Measurements from ENCODE around the gene SASH3. TPM values are rescaled to one million over a fixed set of nuclear protein-coding genes. Genes with fewer than 3 reads are reported as not detected.

The SASH3 gene
- total and polyA plus RNA-seq, 2 experiments from 2014 or later: 0.13 TPM; not detected in 1

- Histone ChIP-seq H3K27ac (no peak overlapping the region), H3K4me1 (ENCODE audit: low read depth) (no peaks in the 10 kb centered on the region), H3K36me3 (no peaks in the 10 kb centered on the region), H3K9me3 (ENCODE audit: low read depth) (no peaks in the 10 kb centered on the region), H3K4me3 (no peak overlapping the region), H3K27me3 (no peaks in the 10 kb centered on the region)
- DNase-seq (ENCODE audit: low read depth in 1 of 2, low spot score in 1 of 2): no peak
- TF ChIP-seq, protein P1, sequence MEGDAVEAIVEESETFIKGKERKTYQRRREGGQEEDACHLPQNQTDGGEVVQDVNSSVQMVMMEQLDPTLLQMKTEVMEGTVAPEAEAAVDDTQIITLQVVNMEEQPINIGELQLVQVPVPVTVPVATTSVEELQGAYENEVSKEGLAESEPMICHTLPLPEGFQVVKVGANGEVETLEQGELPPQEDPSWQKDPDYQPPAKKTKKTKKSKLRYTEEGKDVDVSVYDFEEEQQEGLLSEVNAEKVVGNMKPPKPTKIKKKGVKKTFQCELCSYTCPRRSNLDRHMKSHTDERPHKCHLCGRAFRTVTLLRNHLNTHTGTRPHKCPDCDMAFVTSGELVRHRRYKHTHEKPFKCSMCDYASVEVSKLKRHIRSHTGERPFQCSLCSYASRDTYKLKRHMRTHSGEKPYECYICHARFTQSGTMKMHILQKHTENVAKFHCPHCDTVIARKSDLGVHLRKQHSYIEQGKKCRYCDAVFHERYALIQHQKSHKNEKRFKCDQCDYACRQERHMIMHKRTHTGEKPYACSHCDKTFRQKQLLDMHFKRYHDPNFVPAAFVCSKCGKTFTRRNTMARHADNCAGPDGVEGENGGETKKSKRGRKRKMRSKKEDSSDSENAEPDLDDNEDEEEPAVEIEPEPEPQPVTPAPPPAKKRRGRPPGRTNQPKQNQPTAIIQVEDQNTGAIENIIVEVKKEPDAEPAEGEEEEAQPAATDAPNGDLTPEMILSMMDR (IDR thresholded peaks at IDR 0.05; ENCODE audit: low read depth, low read length): no peak
These were observed 11.6 kb downstream of the SASH3 start for GRCh38 chrX:129791336-129791735.

DNA sequence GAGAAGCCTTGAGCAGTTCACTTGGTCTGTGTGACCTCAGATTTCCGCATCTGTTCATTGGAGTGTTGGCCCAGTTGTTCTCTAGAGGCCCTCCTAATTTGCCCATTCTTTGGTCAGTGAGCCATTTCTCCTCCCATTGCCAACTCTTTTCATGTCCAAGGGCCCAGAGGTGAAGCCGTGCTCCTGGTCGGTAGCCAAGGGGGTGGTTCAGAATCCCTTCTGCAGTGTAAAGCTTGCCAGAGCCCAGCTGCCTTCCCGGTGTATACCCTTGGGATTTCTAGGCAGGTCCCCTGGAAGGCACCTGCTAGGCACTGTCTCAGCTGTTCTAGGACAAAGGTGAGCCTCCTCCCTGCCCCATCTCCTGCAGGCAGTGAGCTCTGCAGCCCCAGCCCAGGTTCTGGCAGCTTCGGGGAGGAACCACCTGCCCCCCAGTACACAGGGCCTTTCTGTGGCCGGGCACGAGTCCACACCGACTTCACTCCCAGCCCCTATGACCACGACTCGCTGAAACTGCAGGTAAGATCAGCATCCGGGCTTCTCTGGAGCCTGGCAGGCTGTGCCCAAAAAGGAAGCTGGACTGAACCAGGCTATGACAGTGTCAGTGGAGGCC, 12.3 kb downstream of the SASH3 start:
- no peak for DNase-seq (ENCODE audit: low read depth in 1 of 2, low spot score in 1 of 2)
- Histone ChIP-seq H3K27ac (no peak overlapping the region), H3K4me3 (no peak overlapping the region), H3K9me3 (ENCODE audit: low read depth) (no peaks in the 10 kb centered on the region), H3K4me1 (ENCODE audit: low read depth) (no peaks in the 10 kb centered on the region), H3K27me3 (no peaks in the 10 kb centered on the region), H3K36me3 (no peaks in the 10 kb centered on the region)
- TF ChIP-seq, protein P1 (IDR thresholded peaks at IDR 0.05; ENCODE audit: low read depth, low read length): no peak

- H3K4me3 ChIP-seq: no peak overlapping the region
- no peak for DNase-seq (ENCODE audit: low read depth in 1 of 2, low spot score in 1 of 2)
- H3K27ac ChIP-seq: no peak overlapping the region
- no peaks in the 10 kb centered on the region for H3K27me3 ChIP-seq
- H3K4me1 ChIP-seq (ENCODE audit: low read depth): no peaks in the 10 kb centered on the region
- no peaks in the 10 kb centered on the region for H3K9me3 ChIP-seq (ENCODE audit: low read depth)
- TF ChIP-seq, protein P1 (IDR thresholded peaks at IDR 0.05; ENCODE audit: low read depth, low read length): no peak
- H3K36me3 ChIP-seq: no peaks in the 10 kb centered on the region
These were observed 13.0 kb downstream of the SASH3 start for GRCh38 chrX:129792586-129793291.

DNA sequence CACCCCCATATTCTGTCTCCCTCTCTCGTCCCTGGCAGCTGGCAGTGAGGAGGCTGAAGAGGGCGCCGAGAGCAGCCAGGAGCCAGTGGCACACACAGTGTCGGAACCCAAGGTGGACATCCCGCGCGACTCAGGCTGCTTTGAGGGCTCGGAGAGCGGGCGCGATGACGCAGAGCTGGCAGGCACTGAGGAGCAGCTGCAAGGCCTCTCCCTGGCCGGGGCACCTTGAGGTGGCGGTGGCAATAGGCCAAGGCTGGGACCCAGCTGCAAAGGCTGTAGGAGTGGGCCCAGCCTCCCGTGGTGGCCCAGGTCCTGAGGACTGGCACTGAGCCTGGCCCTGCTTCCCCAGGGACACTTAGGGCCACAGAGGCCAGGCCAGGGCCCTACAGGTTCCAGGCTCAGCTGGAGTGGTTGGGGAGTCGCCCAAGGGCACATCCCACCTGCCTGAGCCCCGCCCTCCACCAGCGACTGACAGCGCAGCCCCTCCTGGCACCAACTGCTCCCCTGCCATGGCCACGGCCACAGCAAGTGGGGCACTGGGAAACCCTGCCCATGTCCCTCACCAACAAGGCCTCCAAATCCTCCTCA, 13.9 kb downstream of the SASH3 start:
- no peak for DNase-seq (ENCODE audit: low read depth in 1 of 2, low spot score in 1 of 2)
- H3K36me3 ChIP-seq: no peaks in the 10 kb centered on the region

DNA sequence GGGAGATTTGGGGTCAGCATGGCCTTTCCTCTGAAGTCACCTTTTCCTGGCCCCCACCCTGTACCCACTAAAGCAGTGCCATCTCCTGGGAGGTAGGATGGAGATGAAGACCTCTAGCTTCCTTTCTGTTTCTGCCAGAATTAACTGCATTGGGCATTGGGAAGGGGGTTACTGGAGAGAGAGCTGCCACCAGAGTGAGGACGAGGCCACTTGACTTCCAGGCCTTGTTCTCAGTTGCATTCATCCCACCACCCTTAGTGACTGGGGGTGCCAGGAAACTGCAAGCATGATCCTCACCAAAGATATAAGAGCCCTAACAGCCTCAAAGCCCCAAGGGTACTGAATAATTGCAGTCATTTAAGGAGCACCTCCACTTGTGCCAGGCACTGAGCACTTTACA, 15.8 kb downstream of the SASH3 start:
- TF ChIP-seq, protein P1 (IDR thresholded peaks at IDR 0.05; ENCODE audit: low read depth, low read length): no peak
- no peaks in the 10 kb centered on the region for H3K36me3 ChIP-seq
- no peak for DNase-seq (ENCODE audit: low read depth in 1 of 2, low spot score in 1 of 2)
- H3K4me1 ChIP-seq (ENCODE audit: low read depth): no peaks in the 10 kb centered on the region
- no peaks in the 10 kb centered on the region for H3K27me3 ChIP-seq
- H3K4me3 ChIP-seq: no peak overlapping the region
- H3K27ac ChIP-seq: no peak overlapping the region
- H3K9me3 ChIP-seq (ENCODE audit: low read depth): no peaks in the 10 kb centered on the region

More for the DNA sequence above, 13.9 kb downstream of the SASH3 start:
- Histone ChIP-seq H3K4me1 (ENCODE audit: low read depth) (no peaks in the 10 kb centered on the region), H3K9me3 (ENCODE audit: low read depth) (no peaks in the 10 kb centered on the region), H3K27ac (no peak overlapping the region), H3K27me3 (no peaks in the 10 kb centered on the region), H3K4me3 (no peak overlapping the region)
- TF ChIP-seq, protein P1 (IDR thresholded peaks at IDR 0.05; ENCODE audit: low read depth, low read length): no peak

Data from cardiac muscle cell (in vitro differentiated cells and primary cell).